ENCODE measurements around the gene AP4S1.

GRCh38 chr14:31057035-31057434 is 31.6 kb downstream of the AP4S1 start:
- TF ChIP-seq CTCF (IDR thresholded peaks at IDR 0.05; ENCODE audit: insufficient read depth, low read length, poor library complexity, severe bottlenecking) (no peak), EZH2phosphoT487 (conservative IDR thresholded peaks at IDR 0.05; ENCODE audit: low read length) (no peak)

All from SU-DHL-6 (cell line).